ENCODE data around the gene SYNGR2.

The SYNGR2 gene, protein sequence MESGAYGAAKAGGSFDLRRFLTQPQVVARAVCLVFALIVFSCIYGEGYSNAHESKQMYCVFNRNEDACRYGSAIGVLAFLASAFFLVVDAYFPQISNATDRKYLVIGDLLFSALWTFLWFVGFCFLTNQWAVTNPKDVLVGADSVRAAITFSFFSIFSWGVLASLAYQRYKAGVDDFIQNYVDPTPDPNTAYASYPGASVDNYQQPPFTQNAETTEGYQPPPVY

DNA sequence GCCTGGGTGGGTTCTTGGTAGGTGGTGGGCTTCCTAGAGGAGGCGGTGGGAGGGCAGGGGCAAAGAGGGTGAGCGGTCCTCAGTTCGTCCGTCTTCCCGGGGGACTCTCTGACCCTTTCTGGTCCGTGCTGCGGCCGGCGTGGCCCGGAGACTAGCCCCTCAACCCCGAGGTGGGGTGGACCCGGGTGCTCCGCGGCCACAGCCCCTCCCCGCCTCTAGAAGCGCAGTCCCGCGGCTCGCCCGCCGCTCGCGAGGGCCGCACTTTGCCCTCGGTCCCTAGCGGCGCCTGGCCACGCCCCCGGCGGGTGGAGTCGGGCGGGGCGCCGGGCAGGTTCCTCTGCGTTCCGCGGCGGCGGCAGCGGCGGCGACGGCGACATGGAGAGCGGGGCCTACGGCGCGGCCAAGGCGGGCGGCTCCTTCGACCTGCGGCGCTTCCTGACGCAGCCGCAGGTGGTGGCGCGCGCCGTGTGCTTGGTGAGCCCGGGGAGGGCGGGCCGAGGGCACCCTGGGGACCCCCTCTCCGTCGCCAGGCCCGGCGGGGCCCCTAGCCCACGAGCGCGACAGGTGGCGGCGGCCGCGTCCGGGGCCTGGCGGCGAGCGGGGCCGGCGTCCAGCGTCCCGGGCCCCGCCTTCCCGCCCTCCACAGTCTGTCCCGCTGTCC is at the start of gene SYNGR2:
SYNGR2 (plus strand) TSS at position 340 of the 661 bp plus-strand sequence; CDS start at position 376, 36 bp downstream.
- H3K4me3 ChIP-seq (ENCODE audit: low read depth, low read length), result peak within 1 kb of the TSS; percentile 57
- no peak for DNase-seq (ENCODE audit: low read depth)
- TF ChIP-seq, protein P1, sequence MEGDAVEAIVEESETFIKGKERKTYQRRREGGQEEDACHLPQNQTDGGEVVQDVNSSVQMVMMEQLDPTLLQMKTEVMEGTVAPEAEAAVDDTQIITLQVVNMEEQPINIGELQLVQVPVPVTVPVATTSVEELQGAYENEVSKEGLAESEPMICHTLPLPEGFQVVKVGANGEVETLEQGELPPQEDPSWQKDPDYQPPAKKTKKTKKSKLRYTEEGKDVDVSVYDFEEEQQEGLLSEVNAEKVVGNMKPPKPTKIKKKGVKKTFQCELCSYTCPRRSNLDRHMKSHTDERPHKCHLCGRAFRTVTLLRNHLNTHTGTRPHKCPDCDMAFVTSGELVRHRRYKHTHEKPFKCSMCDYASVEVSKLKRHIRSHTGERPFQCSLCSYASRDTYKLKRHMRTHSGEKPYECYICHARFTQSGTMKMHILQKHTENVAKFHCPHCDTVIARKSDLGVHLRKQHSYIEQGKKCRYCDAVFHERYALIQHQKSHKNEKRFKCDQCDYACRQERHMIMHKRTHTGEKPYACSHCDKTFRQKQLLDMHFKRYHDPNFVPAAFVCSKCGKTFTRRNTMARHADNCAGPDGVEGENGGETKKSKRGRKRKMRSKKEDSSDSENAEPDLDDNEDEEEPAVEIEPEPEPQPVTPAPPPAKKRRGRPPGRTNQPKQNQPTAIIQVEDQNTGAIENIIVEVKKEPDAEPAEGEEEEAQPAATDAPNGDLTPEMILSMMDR (conservative IDR thresholded peaks at IDR 0.05; ENCODE audit: low read depth, low read length), result no peak

DNA sequence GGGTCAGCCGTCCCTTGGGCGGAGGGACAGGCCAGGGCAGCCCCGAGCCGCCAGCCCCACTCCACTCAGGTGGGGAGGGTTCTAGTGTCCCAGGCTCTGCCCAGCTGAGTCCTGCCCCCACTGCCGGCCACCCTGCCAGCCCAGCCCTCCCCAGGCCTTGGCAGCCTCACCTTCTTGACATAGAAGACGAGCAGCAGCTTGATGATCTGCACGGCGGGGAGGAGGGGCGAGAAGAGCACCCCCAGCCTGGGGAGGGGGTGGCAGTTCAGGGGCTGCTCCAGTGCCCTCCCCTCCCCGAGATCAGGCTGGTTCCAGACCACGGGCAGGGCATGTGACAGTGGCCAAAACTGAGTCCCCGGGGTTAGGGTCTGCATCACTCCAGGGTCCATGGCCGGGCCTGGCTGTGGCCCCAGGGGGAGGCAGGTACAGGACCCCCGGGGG is 49.6 kb upstream of the SYNGR2 start:
- no peak overlapping the region for H3K4me3 ChIP-seq (ENCODE audit: low read depth, low read length)
- no peak for DNase-seq (ENCODE audit: low read depth)
- TF ChIP-seq, protein P1 (conservative IDR thresholded peaks at IDR 0.05; ENCODE audit: low read depth, low read length), result no peak

DNA sequence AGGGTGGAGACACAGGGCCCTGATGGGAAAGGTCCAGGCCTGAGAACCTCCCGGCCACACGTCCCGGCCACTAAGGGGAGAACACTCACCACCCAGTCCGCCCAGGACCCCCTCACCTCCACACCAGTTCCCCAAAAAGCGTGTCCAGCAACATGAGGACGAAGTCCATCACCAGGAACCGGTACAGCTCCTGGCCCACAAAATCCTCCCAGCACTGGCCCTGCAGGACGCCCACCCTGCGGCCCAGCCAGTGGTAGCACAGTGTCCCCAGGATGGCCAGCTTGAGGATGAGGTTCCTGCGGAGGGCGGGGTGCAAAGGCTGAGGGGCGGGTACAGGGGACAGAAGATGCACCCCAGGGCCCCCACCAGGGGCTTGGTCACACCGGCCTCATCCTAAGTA is 47.8 kb upstream of the SYNGR2 start:
- TF ChIP-seq, protein P1 (conservative IDR thresholded peaks at IDR 0.05; ENCODE audit: low read depth, low read length), result no peak
- no peak for DNase-seq (ENCODE audit: low read depth)
- no peak overlapping the region for H3K4me3 ChIP-seq (ENCODE audit: low read depth, low read length)

DNA sequence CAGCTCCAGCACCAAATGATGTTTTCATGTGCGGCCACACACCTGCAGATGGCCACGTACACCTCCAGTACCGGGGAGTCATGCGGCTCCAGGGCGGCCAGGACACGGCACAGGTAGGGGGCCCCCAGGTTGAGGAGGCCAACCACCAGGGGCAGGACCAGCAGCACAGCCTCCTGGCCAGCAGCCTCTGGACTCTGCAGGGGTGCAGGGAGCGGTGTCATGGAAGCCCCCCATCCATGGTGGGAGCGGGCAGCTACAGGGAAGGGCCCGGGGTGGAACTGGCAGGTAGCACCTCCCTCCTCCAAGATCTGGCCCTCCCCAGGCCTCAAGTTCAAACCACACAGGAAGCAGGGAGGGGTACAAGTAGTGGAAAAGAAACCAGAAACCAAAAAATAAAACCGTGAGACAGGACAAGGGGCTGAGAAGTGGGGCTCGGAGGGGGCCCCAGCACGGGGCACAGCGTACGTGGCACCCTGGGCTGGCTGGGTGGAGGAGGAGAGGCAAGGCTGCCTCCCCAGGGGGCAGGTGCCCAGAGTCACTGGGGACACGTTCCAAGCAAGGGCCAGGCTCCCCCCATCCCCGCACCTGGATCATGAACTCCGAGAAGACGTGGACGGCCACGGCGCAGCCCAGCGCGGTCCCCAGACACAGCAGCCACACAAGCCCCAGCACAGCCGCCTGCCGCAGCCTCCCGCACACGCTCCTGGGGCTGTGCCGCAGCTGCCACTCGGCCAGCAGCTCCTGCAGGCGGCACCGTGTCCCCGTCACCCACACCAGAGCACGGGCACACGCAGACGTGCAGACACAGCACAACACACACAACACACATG is 47.2 kb upstream of the SYNGR2 start:
- DNase-seq (ENCODE audit: low read depth), result no peak
- TF ChIP-seq, protein P1 (conservative IDR thresholded peaks at IDR 0.05; ENCODE audit: low read depth, low read length), result no peak
- H3K4me3 ChIP-seq (ENCODE audit: low read depth, low read length), result no peak overlapping the region

DNA sequence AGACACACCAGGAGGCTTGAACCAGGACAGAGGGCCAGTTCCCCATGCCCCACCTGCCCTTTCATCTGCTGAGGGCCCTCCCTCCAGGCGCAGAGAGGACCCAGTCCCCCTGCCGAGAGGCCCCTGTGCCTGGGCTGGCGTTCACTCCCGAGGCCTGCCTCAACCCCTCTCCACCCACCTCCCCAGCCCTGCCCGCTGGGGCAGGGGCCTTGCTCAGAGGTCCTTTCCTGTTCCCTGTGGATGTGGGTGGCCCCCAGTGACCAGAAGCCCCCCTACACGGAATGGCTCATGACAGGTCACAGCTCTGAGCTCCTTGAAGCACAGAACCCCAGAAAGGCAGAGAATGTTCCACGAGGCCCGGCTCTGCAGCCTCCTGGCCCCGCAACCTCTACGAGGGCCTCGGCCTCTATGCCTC is 46.6 kb upstream of the SYNGR2 start:
- no peak overlapping the region for H3K4me3 ChIP-seq (ENCODE audit: low read depth, low read length)
- DNase-seq (ENCODE audit: low read depth), result no peak
- TF ChIP-seq, protein P1 (conservative IDR thresholded peaks at IDR 0.05; ENCODE audit: low read depth, low read length), result no peak

DNA sequence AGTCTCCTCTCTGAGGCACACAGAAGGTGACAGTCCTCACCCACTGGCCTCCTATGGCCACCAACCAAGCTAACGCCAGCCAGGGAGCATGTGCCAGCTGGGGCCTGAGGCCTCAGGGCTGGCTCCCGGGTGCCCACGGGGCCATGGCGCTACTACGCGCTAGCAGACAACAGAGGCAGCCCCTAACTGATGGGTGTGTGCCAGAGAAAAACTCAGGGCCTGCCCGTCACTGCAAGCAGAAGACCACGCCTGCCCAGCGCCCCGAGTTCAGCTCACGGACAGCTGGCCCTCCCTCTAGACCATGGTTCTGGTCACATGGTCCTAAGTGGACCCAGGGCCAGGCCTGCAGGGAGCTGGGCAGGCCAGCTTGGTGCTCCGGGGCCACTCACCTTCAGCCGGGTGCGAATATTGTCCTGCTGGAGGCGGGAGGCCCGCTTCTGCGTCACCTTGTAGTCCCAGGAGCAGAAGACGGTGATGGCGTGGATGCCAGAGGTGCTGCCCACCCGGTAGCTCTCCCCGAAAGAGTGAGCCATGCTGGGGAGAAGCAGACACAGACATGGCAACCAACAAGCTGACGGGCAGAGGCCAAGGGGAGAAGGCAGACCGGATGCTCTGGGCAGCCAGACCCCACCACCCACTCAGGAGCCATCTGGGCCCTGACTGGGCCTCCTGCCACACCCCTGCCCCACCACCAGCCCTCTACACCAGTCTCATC is 46.0 kb upstream of the SYNGR2 start:
- DNase-seq (ENCODE audit: low read depth), result no peak
- TF ChIP-seq, protein P1 (conservative IDR thresholded peaks at IDR 0.05; ENCODE audit: low read depth, low read length), result no peak
- no peak overlapping the region for H3K4me3 ChIP-seq (ENCODE audit: low read depth, low read length)

Data from choroid plexus epithelial cell (primary cell).